Measurements from ENCODE around the gene MLEC. TPM values are rescaled to one million over a fixed set of nuclear protein-coding genes. Genes with fewer than 3 reads are reported as not detected.

MLEC gene
- total and polyA plus RNA-seq, 11 donors, result 39.2 to 150 (median 117) TPM

GRCh38 chr12:120722784-120723183 lies 35.8 kb downstream of the MLEC start:
- no peaks in the 10 kb centered on the region for H3K9me3 ChIP-seq
- peaks cover 0 to 47% (median 15%) of the 10 kb centered on the region in 12 donors for H3K4me1 ChIP-seq
- no peak for TF ChIP-seq POLR2A (IDR thresholded peaks at IDR 0.05)
- TF ChIP-seq, protein P1, sequence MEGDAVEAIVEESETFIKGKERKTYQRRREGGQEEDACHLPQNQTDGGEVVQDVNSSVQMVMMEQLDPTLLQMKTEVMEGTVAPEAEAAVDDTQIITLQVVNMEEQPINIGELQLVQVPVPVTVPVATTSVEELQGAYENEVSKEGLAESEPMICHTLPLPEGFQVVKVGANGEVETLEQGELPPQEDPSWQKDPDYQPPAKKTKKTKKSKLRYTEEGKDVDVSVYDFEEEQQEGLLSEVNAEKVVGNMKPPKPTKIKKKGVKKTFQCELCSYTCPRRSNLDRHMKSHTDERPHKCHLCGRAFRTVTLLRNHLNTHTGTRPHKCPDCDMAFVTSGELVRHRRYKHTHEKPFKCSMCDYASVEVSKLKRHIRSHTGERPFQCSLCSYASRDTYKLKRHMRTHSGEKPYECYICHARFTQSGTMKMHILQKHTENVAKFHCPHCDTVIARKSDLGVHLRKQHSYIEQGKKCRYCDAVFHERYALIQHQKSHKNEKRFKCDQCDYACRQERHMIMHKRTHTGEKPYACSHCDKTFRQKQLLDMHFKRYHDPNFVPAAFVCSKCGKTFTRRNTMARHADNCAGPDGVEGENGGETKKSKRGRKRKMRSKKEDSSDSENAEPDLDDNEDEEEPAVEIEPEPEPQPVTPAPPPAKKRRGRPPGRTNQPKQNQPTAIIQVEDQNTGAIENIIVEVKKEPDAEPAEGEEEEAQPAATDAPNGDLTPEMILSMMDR (IDR thresholded peaks at IDR 0.05), result no peak
- intact Hi-C loops (cut with DNase I), result loop anchor here in 3 of 10 donors (10.0 kb wide), 1 partner anchor 182 kb away; the partner anchor contains the start of gene SPPL3 (in 3 of the 3)
- no peak overlapping the region for H3K27ac ChIP-seq
- no peak for DNase-seq
- no peak for ATAC-seq
- 91 to 99% (median 97%) methylated on average over 2 of the region's 2 CpGs for WGBS, 4 donors
- H3K4me3 ChIP-seq, result no peak overlapping the region
- H3K27me3 ChIP-seq, result no peaks in the 10 kb centered on the region
- peaks cover 9 to 75% (median 68%) of the 10 kb centered on the region in 9 donors for H3K36me3 ChIP-seq

DNA sequence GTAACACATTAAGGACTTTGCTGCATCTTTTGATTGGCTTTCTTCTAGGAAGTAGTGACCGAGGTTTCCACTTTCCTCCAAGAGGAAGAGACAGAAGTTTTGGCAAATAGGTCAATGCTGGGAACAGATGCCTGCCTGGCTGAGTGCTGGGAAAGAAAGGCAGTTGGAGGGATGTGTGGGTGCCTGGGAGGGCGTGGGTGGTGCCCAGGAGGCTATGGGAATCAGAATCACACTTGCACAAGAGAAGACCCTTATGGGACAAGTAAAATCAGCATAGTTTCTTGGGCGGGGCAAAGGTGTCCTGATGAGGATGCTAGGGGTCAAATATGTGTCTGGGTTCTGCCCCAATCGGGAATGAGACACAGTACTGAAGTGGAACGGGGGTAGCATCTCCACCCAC lies 37.8 kb downstream of the MLEC start:
- Histone ChIP-seq H3K4me3 (no peak overlapping the region), H3K9me3 (no peaks in the 10 kb centered on the region), H3K27me3 (no peaks in the 10 kb centered on the region), H3K27ac (peak overlapping the region in 1 of 12 donors; percentile 82), H3K4me1 (peaks cover 0 to 40% (median 15%) of the 10 kb centered on the region in 12 donors), H3K36me3 (peaks cover 4 to 74% (median 62%) of the 10 kb centered on the region in 9 donors)
- ATAC-seq (no peak), DNase-seq (no peak)
- intact Hi-C loops (cut with DNase I), result loop anchor here in 4 of 10 donors (5.0 to 10.0 kb wide), 2 partner anchors 180 to 248 kb away; partner anchors contain the start of gene SPPL3 (in 3 of the 4)
- 66 to 70% (median 67%) methylated on average over 5 of the region's 5 CpGs for WGBS, 4 donors
- TF ChIP-seq, protein P1 (IDR thresholded peaks at IDR 0.05), result no peak
- TF ChIP-seq POLR2A (IDR thresholded peaks at IDR 0.05), result no peak

GRCh38 chr12:120725151-120725658 lies 38.3 kb downstream of the MLEC start:
- WGBS, 4 donors, result 24 to 28% (median 27%) methylated on average over 14 of the region's 14 CpGs
- peaks cover 0 to 35% (median 15%) of the 10 kb centered on the region in 12 donors for H3K4me1 ChIP-seq

More at GRCh38 chr12:120725151-120725658, 38.3 kb downstream of the MLEC start:
- Histone ChIP-seq H3K9me3 (no peaks in the 10 kb centered on the region), H3K27me3 (no peaks in the 10 kb centered on the region), H3K27ac (peak overlapping the region in 10 of 12 donors; percentile 81 to 90 (median 86)), H3K36me3 (peaks cover 0 to 74% (median 62%) of the 10 kb centered on the region in 9 donors), H3K4me3 (peak overlapping the region; percentile 59 to 93 (median 82))
- DNase-seq (no peak), ATAC-seq (no peak)
- TF ChIP-seq, protein P1 (IDR thresholded peaks at IDR 0.05), result no peak
- TF ChIP-seq POLR2A (IDR thresholded peaks at IDR 0.05), result no peak
- intact Hi-C loops (cut with DNase I), result loop anchor here in 4 of 10 donors (5.0 to 10.0 kb wide), 2 partner anchors 180 to 247 kb away; partner anchors contain the start of gene SPPL3 (in 3 of the 4)
